ENCODE data around the gene ADD3. TPM values are rescaled to one million over a fixed set of nuclear protein-coding genes. Genes with fewer than 3 reads are reported as not detected.
A peak's percentile ranks its signal among the peaks of the same experiment; 100 is the strongest.

ADD3 gene
- total RNA-seq, 1 donor = 1,018 TPM

- H3K27ac ChIP-seq (ENCODE audit: low read depth, low read length) = peak overlapping the region; percentile 89
- H3K4me3 ChIP-seq (ENCODE audit: insufficient read depth, low read length) = peak overlapping the region; percentile 38
- peaks cover 65% of the 10 kb centered on the region for H3K4me1 ChIP-seq (ENCODE audit: insufficient read depth, low read length)
- no peak for DNase-seq (ENCODE audit: insufficient read length, low spot score, missing footprints)
- H3K9me3 ChIP-seq (ENCODE audit: low read depth, low read length) = no peaks in the 10 kb centered on the region
- no peaks in the 10 kb centered on the region for H4K20me1 ChIP-seq (ENCODE audit: insufficient read depth, low read length)
- no peak overlapping the region for H2AFZ ChIP-seq (ENCODE audit: low read length)
- H3K27me3 ChIP-seq (ENCODE audit: insufficient read depth, low read length) = no peaks in the 10 kb centered on the region
- peak overlapping the region; percentile 55 for H3K4me2 ChIP-seq (ENCODE audit: insufficient read depth, low read length)
- peaks cover 47% of the 10 kb centered on the region for H3K79me2 ChIP-seq (ENCODE audit: insufficient read depth, low read length)
- TF ChIP-seq, protein P1, sequence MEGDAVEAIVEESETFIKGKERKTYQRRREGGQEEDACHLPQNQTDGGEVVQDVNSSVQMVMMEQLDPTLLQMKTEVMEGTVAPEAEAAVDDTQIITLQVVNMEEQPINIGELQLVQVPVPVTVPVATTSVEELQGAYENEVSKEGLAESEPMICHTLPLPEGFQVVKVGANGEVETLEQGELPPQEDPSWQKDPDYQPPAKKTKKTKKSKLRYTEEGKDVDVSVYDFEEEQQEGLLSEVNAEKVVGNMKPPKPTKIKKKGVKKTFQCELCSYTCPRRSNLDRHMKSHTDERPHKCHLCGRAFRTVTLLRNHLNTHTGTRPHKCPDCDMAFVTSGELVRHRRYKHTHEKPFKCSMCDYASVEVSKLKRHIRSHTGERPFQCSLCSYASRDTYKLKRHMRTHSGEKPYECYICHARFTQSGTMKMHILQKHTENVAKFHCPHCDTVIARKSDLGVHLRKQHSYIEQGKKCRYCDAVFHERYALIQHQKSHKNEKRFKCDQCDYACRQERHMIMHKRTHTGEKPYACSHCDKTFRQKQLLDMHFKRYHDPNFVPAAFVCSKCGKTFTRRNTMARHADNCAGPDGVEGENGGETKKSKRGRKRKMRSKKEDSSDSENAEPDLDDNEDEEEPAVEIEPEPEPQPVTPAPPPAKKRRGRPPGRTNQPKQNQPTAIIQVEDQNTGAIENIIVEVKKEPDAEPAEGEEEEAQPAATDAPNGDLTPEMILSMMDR (IDR thresholded peaks at IDR 0.05; ENCODE audit: extremely low read depth, low read depth, low read length) = no peak
- H3K36me3 ChIP-seq (ENCODE audit: insufficient read depth, low read length) = no peaks in the 10 kb centered on the region
Observed at GRCh38 chr10:110077436-110078130, 69.8 kb downstream of the ADD3 start.

GRCh38 chr10:110078317-110078716, 70.5 kb downstream of the ADD3 start:
- no peak for DNase-seq (ENCODE audit: insufficient read length, low spot score, missing footprints)
- Histone ChIP-seq H2AFZ (ENCODE audit: low read length) (no peak overlapping the region), H3K4me3 (ENCODE audit: insufficient read depth, low read length) (no peak overlapping the region)

DNA sequence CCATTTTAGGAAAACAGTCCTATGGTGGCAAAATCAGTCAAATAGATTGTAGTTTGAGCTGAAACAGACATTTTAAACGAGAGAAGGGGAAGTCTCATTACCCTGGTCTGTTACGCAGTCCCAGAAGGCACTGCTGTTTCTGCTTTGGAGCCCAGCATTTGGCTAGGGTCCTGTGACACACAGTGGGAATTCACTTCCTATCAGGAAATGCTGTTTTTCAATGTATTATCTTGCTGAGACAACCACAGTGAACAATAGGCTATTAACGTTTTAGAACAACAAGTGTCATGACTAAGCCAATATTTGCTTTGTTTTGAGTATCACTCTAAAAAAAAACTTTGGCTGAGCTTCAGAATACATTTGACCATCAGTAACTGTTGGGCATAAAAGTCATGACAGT, 74.1 kb downstream of the ADD3 start:
- Histone ChIP-seq H2AFZ (ENCODE audit: low read length) (no peak overlapping the region), H3K79me2 (ENCODE audit: insufficient read depth, low read length) (peaks cover 55% of the 10 kb centered on the region), H3K9me3 (ENCODE audit: low read depth, low read length) (no peaks in the 10 kb centered on the region), H3K4me1 (ENCODE audit: insufficient read depth, low read length) (peaks cover 41% of the 10 kb centered on the region), H3K4me2 (ENCODE audit: insufficient read depth, low read length) (peak overlapping the region; percentile 3), H3K36me3 (ENCODE audit: insufficient read depth, low read length) (no peaks in the 10 kb centered on the region), H4K20me1 (ENCODE audit: insufficient read depth, low read length) (peaks cover 3% of the 10 kb centered on the region), H3K4me3 (ENCODE audit: insufficient read depth, low read length) (no peak overlapping the region), H3K27me3 (ENCODE audit: insufficient read depth, low read length) (no peaks in the 10 kb centered on the region), H3K27ac (ENCODE audit: low read depth, low read length) (peak overlapping the region; percentile 72)
- peak; percentile 10 for DNase-seq (ENCODE audit: insufficient read length, low spot score, missing footprints)
- TF ChIP-seq, protein P1 (IDR thresholded peaks at IDR 0.05; ENCODE audit: extremely low read depth, low read depth, low read length) = no peak

More at GRCh38 chr10:110078317-110078716, 70.5 kb downstream of the ADD3 start:
- Histone ChIP-seq H3K9me3 (ENCODE audit: low read depth, low read length) (no peaks in the 10 kb centered on the region), H3K36me3 (ENCODE audit: insufficient read depth, low read length) (no peaks in the 10 kb centered on the region), H3K79me2 (ENCODE audit: insufficient read depth, low read length) (peaks cover 46% of the 10 kb centered on the region), H3K27ac (ENCODE audit: low read depth, low read length) (peak overlapping the region; percentile 89), H4K20me1 (ENCODE audit: insufficient read depth, low read length) (no peaks in the 10 kb centered on the region), H3K4me1 (ENCODE audit: insufficient read depth, low read length) (peaks cover 71% of the 10 kb centered on the region), H3K27me3 (ENCODE audit: insufficient read depth, low read length) (no peaks in the 10 kb centered on the region), H3K4me2 (ENCODE audit: insufficient read depth, low read length) (no peak overlapping the region)
- TF ChIP-seq, protein P1 (IDR thresholded peaks at IDR 0.05; ENCODE audit: extremely low read depth, low read depth, low read length) = no peak

GRCh38 chr10:110083884-110084283, 76.1 kb downstream of the ADD3 start:
- Histone ChIP-seq H3K27ac (ENCODE audit: low read depth, low read length) (peak overlapping the region; percentile 72), H4K20me1 (ENCODE audit: insufficient read depth, low read length) (peaks cover 3% of the 10 kb centered on the region), H3K36me3 (ENCODE audit: insufficient read depth, low read length) (no peaks in the 10 kb centered on the region), H3K9me3 (ENCODE audit: low read depth, low read length) (no peaks in the 10 kb centered on the region), H3K79me2 (ENCODE audit: insufficient read depth, low read length) (peaks cover 49% of the 10 kb centered on the region), H3K4me3 (ENCODE audit: insufficient read depth, low read length) (no peak overlapping the region), H3K4me2 (ENCODE audit: insufficient read depth, low read length) (no peak overlapping the region), H3K4me1 (ENCODE audit: insufficient read depth, low read length) (peaks cover 25% of the 10 kb centered on the region), H3K27me3 (ENCODE audit: insufficient read depth, low read length) (no peaks in the 10 kb centered on the region), H2AFZ (ENCODE audit: low read length) (no peak overlapping the region)
- TF ChIP-seq, protein P1 (IDR thresholded peaks at IDR 0.05; ENCODE audit: extremely low read depth, low read depth, low read length) = no peak
- peak; percentile 14 for DNase-seq (ENCODE audit: insufficient read length, low spot score, missing footprints)
